Measurements from ENCODE around the gene ARHGAP19. TPM values are rescaled to one million over a fixed set of nuclear protein-coding genes. Genes with fewer than 3 reads are reported as not detected.

The ARHGAP19 gene
- total RNA-seq, 1 experiment from 2014 or later: 33.2 TPM

DNA sequence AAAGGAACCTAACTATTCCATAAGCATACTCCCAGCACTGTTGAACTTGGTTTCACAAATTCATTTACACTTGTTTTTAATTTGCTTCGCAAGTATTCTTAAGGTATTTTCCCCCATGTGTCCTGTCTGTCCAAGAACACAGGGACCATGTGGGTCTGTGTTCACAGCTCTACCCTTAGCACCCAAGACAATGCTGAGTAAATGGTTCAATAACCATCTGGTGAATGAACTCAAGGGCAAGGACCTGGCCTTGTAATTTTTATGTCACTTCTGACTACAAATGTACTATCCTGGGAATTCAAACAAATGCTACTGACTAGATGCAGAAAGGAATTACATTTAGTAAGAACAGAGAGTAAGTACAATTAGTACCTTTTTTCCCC, 63.7 kb downstream of the ARHGAP19 start:
- no peak for DNase-seq
- Histone ChIP-seq H4K8ac (replicated peaks; ENCODE audit: insufficient read length, low read depth, low read length) (no peak overlapping the region), H3K9me3 (ENCODE audit: control insufficient read depth, low read depth, low read length) (no peaks in the 10 kb centered on the region), H2AK5ac (ENCODE audit: insufficient read length, low read length) (no peak overlapping the region), H4K20me1 (ENCODE audit: control insufficient read depth, insufficient read depth, insufficient read length) (no peaks in the 10 kb centered on the region), H2BK20ac (ENCODE audit: low read depth, low read length, poor library complexity, severe bottlenecking) (no peak overlapping the region), H3T11ph (ENCODE audit: low read length) (no peak overlapping the region), H3K56ac (ENCODE audit: insufficient read length, low read depth, low read length) (no peak overlapping the region), H3K27ac (ENCODE audit: insufficient read length, low read depth, low read length) (no peak overlapping the region), H3K79me1 (ENCODE audit: insufficient read depth, low read depth, low read length, poor library complexity, severe bottlenecking) (no peaks in the 10 kb centered on the region), H3K4ac (ENCODE audit: low read depth, low read length) (no peak overlapping the region), H3K79me2 (ENCODE audit: insufficient read depth, low read length) (no peaks in the 10 kb centered on the region), H3K23me2 (ENCODE audit: insufficient read length, low read depth, low read length, poor library complexity, severe bottlenecking) (no peaks in the 10 kb centered on the region), H2BK15ac (ENCODE audit: low read depth, low read length) (no peak overlapping the region), H3K23ac (ENCODE audit: insufficient read length, low read depth, low read length) (no peak overlapping the region), H4K91ac (ENCODE audit: insufficient read length, low read depth, low read length) (no peak overlapping the region), H3K9ac (ENCODE audit: extremely low read depth, insufficient read length, low read length) (no peak overlapping the region), H3K4me1 (ENCODE audit: insufficient read depth, low read length) (no peaks in the 10 kb centered on the region), H3K27me3 (ENCODE audit: insufficient read depth, low read length) (no peaks in the 10 kb centered on the region), H2BK120ac (ENCODE audit: low read depth, low read length, poor library complexity, severe bottlenecking) (no peak overlapping the region), H3K14ac (ENCODE audit: insufficient read depth, low read length) (no peak overlapping the region), H2AFZ (ENCODE audit: low read length) (no peak overlapping the region), H2BK12ac (ENCODE audit: insufficient read length, low read depth, low read length) (no peak overlapping the region), H4K5ac (ENCODE audit: insufficient read length, low read depth, low read length) (no peak overlapping the region), H3K18ac (ENCODE audit: insufficient read length, low read depth, low read length) (no peak overlapping the region), H3K4me2 (ENCODE audit: insufficient read depth, insufficient read length, low read length) (no peak overlapping the region), H2BK5ac (ENCODE audit: insufficient read length, low read length) (no peak overlapping the region)
- WGBS (ENCODE audit: extremely low coverage, insufficient read length, low lambda C conversion rate): no CpG with 5 or more reads among the region's 1 CpG
- peaks cover 2 to 47% (median 37%) of the 10 kb centered on the region in 3 experiments; a peak in 6 of 7 replicates for H3K36me3 Mint-ChIP-seq (ENCODE audit: insufficient read depth in 1 of 3, low read depth in 3 of 3)
- no peak overlapping the region for H3K4me3 Mint-ChIP-seq
- TF ChIP-seq, protein P1, sequence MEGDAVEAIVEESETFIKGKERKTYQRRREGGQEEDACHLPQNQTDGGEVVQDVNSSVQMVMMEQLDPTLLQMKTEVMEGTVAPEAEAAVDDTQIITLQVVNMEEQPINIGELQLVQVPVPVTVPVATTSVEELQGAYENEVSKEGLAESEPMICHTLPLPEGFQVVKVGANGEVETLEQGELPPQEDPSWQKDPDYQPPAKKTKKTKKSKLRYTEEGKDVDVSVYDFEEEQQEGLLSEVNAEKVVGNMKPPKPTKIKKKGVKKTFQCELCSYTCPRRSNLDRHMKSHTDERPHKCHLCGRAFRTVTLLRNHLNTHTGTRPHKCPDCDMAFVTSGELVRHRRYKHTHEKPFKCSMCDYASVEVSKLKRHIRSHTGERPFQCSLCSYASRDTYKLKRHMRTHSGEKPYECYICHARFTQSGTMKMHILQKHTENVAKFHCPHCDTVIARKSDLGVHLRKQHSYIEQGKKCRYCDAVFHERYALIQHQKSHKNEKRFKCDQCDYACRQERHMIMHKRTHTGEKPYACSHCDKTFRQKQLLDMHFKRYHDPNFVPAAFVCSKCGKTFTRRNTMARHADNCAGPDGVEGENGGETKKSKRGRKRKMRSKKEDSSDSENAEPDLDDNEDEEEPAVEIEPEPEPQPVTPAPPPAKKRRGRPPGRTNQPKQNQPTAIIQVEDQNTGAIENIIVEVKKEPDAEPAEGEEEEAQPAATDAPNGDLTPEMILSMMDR (conservative IDR thresholded peaks at IDR 0.05): no peak
- no peaks in the 10 kb centered on the region for H3K4me1 Mint-ChIP-seq
- no peaks in the 10 kb centered on the region for H3K27me3 Mint-ChIP-seq (ENCODE audit: low read depth)
- no peaks in the 10 kb centered on the region for H3K9me3 Mint-ChIP-seq
- H3K27ac Mint-ChIP-seq: no peak overlapping the region
